ENCODE measurements around the gene CUX1. TPM values are rescaled to one million over a fixed set of nuclear protein-coding genes. Genes with fewer than 3 reads are reported as not detected.

Gene CUX1
- total RNA-seq, 1 donor from 2014 or later, result 156 TPM

DNA sequence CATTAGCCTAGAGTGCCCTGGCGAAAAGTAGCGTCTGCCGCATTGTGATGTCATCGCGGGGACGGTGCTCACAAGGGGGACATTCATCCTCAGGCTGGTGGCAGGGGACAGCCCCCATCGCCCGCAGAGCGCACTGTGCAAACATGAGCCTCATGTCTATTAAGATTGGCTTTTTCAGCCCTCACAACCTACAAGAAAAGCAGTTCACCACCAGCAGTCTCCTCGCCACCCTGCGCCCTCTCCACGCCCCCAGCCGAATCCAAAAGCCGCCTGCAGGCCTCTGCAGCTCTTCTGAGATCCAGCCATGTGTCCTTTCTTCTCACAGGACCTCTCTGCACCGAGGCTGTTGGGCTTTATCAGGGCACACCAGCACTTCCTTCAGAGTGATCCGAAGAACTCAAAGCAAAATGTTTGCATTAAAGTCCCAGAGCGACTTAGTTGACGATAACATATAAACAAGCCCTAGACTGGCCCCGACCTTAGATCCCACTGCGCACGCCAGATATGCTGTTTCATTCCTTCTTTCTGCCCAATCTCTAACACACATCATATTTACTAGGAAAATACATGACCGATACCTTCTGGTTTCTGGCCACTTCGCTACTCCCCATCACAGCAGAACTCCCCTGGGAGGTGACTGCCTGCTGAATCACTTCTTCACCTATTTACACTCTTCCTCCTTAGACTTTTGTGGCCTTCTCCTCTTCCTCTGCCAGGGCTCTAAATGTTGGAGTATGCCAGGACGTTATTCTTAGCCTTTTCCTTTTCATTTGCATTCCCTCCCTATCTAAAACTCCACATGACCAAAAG lies 263.2 kb downstream of the CUX1 start:
- ATAC-seq (no peak), DNase-seq (ENCODE audit: low spot score) (no peak)
- intact Hi-C loops (cut with DNase I), result no loop called here

DNA sequence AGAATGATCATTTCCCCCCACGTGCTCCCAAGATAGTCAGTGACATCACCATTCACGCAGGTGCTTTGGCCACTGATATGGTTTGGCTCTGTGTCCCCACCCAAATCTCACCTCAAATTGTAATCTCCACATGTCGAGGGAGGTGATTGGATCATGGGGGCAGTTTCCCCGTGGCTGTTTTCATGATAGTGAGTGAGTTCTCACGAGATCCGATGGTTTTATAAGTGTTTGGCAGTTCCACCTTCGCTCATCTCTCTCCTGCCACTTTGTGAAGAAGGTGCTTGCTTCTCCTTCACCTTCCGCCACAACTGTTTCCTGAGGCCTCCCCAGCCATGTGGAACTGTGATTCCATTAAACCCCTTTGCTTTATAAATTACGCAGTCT lies 263.8 kb downstream of the CUX1 start:
- ATAC-seq (no peak), DNase-seq (ENCODE audit: low spot score) (no peak)
- intact Hi-C loops (cut with DNase I), result no loop called here

DNA sequence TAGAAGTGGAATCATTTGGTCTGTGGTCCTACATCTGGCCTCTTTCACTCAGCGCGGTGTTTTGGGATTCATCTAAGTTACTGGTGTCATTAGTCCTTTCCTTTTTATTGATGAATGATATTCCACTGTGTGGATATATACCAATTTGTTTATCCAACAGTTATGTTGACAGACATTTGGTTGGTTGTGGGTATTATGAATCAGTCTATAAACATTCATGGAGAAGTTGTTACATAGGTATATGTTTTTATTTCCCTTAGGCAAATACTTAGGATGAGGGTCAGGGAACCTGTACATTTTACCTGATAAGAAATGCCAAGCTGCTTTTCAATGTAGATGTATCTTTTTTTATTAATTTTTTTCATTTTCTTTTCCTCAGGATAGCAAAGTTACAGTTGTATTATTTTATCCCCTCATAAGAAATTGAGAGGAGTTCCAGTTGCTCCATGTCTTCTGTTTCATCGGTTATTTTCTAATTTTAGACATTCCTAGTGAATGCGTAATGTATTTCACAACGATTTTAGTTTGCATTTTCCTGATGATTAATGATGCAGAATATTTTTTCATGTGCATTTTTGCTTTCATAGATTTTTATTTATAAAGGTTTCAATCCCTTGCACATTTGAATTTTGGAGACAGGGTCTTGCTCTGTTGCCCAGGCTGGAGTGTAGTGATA lies 265.4 kb downstream of the CUX1 start:
- DNase-seq (ENCODE audit: low spot score) (no peak), ATAC-seq (no peak)
- intact Hi-C loops (cut with DNase I), result no loop called here

DNA sequence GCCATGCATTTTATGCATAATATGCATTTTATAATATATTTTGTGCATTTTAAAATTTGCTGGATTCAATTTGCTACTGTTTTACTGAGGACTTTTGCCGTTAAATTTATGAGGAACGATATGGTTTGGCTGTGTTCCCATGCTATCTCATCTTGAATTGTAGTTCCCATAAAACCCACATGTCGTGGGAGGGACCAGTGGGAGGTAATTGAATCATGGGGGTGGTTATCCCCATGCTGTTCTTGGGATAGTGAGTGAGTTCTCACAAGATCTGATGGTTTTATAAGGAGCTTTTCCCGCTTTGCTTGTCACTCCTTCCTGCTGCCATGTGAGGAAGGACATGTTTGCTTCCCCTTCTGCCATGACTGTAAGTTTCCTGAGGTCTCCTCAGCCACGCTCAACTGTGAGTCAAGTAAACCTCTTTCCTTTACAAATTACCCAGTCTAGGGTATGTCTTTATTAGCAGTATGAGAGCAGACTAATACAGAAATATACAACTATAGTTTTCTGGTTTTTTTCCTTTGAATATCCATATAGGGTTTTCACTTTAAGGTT lies 267.9 kb downstream of the CUX1 start:
- ATAC-seq (no peak), DNase-seq (ENCODE audit: low spot score) (no peak)
- intact Hi-C loops (cut with DNase I), result no loop called here

DNA sequence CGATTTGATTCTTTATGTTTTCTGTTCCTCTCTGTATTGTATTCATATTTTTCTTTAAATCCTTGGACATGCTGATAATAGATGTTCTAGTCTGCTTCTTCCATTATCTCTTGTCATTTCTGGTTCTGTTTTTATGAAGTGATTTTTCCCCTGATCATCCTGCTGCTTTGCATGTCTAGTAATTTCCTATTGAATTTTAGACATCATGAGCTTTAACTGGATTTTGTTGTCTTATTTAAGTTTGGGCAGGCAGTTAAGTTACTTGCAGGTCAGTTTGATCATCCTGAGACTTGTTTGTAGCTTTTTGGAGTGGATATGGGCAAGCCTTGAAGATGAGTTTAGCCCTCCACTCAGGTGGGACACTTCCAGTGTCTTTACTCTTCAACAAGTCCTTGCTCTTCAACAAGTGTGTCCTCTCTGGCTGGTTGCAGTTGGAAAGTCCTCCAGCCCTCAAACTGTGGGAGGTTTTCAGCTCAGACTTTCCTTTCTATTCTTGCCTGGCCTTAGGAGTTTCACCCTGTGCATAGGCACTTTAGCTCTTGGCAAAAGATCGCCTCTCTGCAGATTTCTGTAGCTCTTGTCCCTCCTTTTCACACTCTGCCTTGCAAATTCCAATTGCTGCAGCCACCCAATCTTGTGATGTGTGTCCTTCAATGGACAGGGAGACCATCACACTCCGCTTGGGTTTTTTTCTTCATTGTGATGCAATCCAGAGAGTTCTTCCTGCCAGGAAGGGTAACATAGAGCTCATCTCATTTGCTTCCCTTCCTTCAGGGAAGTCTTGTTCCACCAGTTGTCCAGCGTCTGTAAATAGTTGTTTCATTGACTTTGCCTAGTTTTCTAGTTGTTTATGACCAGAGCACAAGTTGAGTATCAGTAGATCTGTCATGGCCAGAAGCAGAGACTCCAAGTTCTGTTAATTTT lies 272.0 kb downstream of the CUX1 start:
- no peak for ATAC-seq
- no peak for DNase-seq (ENCODE audit: low spot score)
- intact Hi-C loops (cut with DNase I), result no loop called here

- ATAC-seq, result no peak
- intact Hi-C loops (cut with DNase I), result no loop called here
- DNase-seq (ENCODE audit: low spot score), result no peak
These were observed 276.3 kb downstream of the CUX1 start for GRCh38 chr7:102093599-102094315.

DNA sequence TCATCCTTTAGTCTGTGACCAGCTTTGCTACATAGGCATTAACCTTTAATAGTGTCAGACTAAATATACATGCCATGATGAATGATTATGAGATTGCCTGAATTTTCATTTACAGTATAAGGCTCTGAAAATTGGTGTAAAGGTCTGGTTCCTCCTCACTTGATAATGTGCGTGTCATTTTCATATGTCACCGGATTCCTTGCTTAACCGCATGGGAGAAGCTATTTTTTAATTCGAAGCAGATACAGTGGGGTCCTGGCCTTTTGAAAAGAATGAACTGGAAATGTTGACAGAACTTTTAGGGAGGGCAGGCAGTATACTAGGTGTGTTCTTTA lies 276.9 kb downstream of the CUX1 start:
- ATAC-seq (no peak), DNase-seq (ENCODE audit: low spot score) (no peak)
- intact Hi-C loops (cut with DNase I), result no loop called here

DNA sequence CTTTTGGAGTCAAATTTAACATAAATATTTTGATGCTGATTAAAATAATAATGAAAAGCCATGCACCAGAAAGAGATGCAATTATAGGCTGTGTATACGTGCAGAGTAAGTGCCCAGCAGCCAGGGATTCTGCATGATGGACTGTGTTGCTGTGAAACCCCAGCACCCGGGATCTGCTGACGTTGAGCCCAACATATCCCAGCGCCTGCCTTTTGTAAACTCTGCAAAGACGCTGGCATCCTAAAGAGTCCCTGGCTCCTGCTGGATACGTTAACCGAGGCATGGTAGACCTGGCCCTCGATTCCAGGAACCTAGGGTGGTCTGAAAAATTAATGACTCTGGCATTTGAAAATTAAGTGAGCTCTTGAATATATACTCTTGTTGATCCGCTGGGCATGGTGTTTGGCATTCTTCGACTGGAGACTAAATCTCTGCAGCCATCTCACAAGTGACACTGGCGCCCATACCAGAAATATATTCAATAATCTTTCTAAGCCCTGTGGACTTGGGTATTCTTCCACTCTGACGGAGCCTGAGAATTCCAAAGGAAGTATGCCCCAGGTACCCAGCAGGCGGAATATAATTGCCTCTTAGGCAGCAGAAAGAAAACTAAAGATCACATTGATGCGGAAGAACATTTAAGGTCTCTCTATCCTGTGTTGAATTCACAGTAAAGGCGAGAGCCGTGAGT lies 278.0 kb downstream of the CUX1 start:
- intact Hi-C loops (cut with DNase I), result no loop called here
- no peak for ATAC-seq
- no peak for DNase-seq (ENCODE audit: low spot score)

- intact Hi-C loops (cut with DNase I), result no loop called here
- ATAC-seq (no peak), DNase-seq (ENCODE audit: low spot score) (no peak)
These were observed 278.5 kb downstream of the CUX1 start for GRCh38 chr7:102096012-102096332.

DNA sequence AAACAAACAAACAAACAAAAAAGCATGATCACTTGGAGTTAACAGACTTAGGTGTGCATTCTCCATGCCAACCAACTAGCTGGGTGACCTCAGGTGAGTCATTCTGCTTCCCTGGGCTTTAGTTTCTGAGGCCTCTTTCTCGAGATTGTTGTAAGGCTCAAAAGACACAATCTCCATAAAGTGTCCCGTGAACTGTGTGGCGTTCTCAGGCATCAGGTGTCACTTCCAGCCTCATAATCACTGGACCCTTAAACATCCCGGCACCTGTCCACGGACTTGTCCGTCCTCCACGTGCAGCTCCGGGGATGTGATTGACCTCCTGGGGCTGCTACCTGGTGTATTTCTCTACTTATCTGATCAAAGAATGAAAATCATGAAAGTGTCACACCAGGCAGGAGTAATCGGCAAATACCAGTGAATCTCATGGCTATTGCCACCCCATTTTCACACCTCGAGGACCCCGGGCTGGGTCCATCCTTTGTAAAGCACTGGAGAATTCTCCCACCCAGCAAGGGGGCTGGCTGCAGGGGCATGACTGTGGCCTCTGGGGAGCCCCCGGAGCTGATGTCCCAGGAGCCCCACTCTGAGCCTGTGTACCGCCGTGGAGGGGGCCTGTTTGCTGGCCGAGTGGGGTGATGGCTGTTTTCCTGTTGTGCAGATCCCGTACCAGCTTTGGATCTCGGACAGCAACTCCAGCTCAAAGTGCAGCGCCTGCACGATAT lies 279.4 kb downstream of the CUX1 start:
- intact Hi-C loops (cut with DNase I), result no loop called here
- DNase-seq (ENCODE audit: low spot score) (no peak), ATAC-seq (no peak)

GRCh38 chr7:102097601-102098161 lies 280.3 kb downstream of the CUX1 start:
- intact Hi-C loops (cut with DNase I), result no loop called here
- DNase-seq (ENCODE audit: low spot score) (no peak), ATAC-seq (no peak)

DNA sequence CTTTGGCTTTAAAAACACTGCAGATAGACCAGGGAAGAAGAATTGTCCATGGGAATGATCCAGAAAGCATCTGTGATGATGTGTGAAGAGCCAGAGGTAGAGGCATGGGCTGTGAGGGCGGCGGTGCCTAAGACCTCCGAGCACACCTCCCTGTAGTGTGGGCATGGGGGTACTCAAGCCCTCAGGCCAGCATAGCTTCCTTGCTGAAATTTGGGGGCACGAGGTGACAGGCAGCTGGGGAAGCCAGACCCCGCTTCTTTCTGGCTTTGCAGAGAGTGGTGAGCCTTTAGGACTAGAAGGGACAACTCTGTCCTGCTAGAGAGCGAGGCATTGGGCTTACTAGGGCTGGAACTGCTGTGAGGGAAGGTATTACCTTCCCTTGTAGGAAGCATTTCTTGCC lies 281.6 kb downstream of the CUX1 start:
- DNase-seq (ENCODE audit: low spot score), result no peak
- ATAC-seq, result no peak
- intact Hi-C loops (cut with DNase I), result no loop called here

GRCh38 chr7:102099474-102099873 lies 282.0 kb downstream of the CUX1 start:
- ATAC-seq, result no peak
- intact Hi-C loops (cut with DNase I), result no loop called here
- DNase-seq (ENCODE audit: low spot score), result no peak

DNA sequence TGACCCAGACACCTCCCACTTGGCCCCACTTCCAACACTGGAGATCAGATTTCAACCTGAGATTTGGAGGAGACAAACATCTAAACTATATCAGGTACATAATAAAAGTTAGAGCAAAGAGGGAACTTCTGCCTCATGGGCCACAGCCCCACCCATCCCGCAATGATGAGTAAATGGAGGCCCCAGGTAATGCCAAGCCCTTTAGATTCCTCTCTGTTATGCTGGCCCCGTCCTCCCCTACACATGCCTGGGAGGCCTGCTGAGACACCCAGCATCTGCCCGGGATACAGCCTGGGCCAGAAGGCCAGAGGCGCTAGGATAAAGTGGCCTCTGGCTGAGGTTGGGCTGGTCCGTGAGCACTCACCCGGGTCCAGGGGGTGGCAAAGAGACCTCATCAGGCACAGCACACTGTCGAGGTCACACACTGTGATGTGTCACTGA lies 283.7 kb downstream of the CUX1 start:
- intact Hi-C loops (cut with DNase I), result loop anchor here (5.0 kb wide), 1 partner anchor 1479 kb away; no protein-coding TSS in a partner anchor
- no peak for DNase-seq (ENCODE audit: low spot score)
- ATAC-seq, result peak; percentile 15

- no peak for DNase-seq (ENCODE audit: low spot score)
- intact Hi-C loops (cut with DNase I), result loop anchor here (5.0 kb wide), 1 partner anchor 1480 kb away; no protein-coding TSS in a partner anchor
- ATAC-seq, result no peak
These were observed 284.5 kb downstream of the CUX1 start for GRCh38 chr7:102101926-102102325.

- DNase-seq (ENCODE audit: low spot score), result no peak
- intact Hi-C loops (cut with DNase I), result loop anchor here (5.0 kb wide), 1 partner anchor 1481 kb away; no protein-coding TSS in a partner anchor
- ATAC-seq, result no peak
These were observed 285.6 kb downstream of the CUX1 start for GRCh38 chr7:102103027-102103372.

- ATAC-seq (no peak), DNase-seq (ENCODE audit: low spot score) (no peak)
- intact Hi-C loops (cut with DNase I), result loop anchor here (5.0 kb wide), 1 partner anchor 1482 kb away; no protein-coding TSS in a partner anchor
These were observed 286.8 kb downstream of the CUX1 start for GRCh38 chr7:102104245-102104644.

Data from sciatic nerve (tissue), 2 donors.